ENCODE data around the gene ZNF22.

ZNF22 gene

GRCh38 chr10:44965651-44966097 is 35.0 kb upstream of the ZNF22 start:
- no peak for DNase-seq

DNA sequence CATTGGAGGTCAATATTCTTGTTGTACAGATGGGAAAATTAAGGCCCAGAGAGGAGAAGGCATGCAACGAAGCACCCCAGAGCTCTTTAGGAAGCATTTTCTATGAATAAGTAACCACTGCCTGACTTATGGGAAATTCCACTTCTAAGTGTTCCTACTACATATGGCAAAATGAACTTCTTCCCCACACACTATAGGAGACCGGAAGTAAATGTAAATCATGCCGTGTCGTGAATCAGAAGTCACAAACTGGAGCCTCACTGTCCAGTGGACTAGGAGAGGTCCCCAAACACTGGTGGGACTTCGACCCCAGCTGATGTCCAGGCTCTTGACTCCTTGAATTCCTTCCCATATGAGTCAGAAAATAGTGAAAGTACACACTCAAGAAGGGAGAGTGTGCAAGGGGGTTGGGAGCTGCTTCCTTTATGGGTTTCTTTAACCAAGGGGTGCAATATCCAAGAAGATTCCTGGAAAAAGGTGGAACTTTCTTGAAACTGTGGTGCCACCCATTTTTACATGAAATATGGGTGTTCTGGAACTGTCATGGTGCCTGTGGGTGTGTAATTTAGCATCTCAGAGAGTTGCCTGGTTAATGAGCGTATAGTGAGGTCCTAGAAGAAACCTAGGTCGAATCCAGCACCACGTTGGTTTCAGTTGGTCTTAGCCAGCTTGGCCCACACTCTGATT is 34.5 kb upstream of the ZNF22 start:
- no peak for DNase-seq

DNA sequence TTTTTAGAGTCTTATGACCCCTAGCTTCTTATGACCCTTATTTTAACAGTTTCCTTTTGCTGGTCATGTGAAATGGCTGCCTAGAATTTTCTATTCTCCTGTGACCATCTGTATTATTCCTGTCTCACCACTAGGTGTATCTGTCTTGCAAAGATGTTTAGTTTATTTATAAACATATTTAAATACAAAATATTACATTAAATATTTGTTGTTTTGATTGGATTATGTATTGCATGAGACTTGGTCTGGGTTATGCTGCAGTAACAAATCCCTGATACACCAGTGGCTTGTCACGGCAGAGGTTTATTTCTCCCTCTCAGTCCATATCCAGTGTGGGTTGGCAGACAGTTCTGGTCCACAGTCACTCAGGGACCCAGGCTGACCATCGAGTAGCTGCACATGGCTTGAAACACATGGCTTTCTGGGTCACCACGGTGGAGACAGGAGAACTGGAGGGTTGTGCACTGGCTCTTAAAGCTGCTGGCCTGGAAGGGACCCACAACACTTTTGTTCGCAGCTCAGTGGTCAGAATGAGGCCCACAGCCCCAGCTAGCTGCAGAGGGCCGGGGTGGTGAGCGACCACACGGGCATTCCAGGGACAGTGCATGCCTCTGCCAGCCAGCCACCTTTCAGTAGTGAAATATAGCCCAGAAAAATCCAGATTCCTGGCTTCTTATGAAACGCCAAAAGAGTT is 33.8 kb upstream of the ZNF22 start:
- DNase-seq: no peak

- no peak for DNase-seq
Measured at GRCh38 chr10:44967616-44968015, 33.1 kb upstream of the ZNF22 start.

- DNase-seq: peak; percentile 32
Measured at GRCh38 chr10:44968091-44968490, 32.6 kb upstream of the ZNF22 start.

- DNase-seq: peak; percentile 51
Measured at GRCh38 chr10:44968500-44969400, 32.0 kb upstream of the ZNF22 start.

GRCh38 chr10:44969854-44970253 is 30.9 kb upstream of the ZNF22 start:
- DNase-seq: no peak

DNA sequence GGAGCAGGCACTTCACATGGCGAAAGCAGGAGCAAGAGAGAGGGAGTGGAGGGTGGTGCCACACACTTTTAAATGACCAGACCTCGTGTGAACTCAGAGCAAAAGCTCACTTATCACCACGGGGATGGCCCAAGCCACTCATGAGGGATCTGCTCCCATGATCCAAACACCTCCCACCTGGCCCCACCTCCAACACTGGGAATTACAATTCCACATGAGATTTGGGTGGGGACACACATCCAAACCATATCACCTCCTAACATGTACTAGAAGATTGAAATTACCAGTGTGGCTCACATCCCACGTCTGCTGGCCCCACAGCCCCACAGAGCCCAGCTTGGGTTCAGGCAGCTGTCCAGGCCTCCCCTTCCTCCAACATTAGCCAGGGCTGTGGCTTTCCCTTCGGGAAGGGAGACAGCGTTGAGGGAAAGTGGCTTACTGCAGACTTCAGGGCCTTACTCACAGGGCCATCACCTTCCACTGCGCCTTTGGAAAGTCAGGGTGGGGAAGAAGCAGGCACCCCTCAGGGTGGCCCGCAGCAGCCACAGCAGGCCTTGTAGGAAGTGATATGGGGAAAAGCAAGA is 29.8 kb upstream of the ZNF22 start:
- DNase-seq: no peak

DNA sequence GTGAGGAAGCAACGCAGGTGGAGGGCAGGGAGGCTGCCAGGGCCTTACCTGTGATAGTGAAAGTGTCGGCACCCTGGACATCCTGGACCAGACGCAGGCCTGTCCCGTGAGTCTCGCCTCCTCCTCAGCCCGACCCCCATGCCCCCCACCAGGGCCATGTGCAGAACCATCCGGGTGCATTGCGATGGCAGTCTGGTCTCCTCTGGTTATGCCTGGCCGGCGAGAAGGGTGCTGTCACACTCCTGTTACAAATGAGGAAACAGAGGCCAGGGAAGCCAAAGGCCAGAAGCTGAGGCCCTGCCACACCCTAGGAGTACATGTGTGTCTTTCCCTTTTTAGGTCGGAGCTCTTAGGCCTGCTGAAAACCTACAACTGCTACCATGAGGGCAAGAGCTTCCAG is 29.3 kb upstream of the ZNF22 start:
- no peak for DNase-seq

DNA sequence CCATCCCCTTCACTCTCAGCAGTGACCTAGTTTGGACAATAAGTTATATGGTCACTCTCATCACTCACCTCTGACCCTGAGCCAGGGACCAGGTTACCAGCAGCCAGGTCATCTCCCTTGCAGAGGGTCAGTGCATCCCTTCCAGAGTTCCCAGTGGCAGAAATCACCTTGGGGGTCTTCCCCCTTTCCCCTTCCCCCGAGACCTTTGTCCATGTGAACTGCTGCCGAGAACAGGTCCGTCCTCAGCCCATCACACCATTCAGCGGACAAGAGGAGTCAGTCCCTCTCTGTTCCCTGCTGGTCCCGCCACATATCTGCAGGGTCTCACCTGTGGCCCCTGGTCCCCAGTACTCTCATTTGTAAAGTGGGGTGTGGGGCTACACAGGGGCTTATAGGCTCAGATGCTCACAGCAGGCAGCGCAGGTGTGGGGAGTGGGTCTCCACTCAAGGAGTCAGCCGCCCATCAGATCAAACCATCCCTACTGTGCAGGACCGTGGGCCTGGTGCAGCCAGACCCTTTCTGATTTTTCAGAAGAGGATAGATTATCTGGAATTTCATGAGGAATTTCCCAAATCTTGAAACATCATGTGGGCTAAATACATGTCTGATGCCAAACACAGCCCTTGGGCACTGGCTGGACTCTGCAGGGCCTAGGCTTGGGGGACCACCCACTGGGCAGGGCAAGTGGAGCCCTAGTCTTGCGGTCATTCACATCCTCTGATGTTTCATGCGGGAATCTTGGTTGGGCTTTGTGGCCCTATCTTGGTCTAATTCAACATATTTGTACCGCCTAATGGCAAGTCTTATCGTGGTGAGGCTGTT is 28.6 kb upstream of the ZNF22 start:
- no peak for DNase-seq

DNA sequence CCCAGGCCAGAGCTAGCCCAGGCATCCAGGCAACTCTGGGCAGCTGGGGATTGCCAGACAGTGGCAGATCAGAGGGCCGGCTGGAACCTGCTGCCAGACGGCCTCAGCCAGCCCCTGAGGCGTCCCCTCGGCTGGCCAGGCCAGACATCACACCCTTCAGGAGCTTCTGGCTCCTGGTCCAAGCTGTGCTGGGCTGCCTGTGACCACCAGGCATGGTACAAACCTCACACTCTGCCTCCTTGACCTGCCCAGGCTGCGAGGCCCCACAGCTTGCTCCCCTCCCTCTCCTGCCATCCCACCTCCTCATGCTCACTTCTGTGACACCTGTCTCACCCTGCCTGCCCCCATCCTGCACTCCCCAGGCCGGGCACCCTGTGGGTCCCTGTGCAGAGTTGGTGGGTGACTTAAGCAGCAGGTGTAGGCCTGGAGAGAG is 27.8 kb upstream of the ZNF22 start:
- DNase-seq: no peak

DNA sequence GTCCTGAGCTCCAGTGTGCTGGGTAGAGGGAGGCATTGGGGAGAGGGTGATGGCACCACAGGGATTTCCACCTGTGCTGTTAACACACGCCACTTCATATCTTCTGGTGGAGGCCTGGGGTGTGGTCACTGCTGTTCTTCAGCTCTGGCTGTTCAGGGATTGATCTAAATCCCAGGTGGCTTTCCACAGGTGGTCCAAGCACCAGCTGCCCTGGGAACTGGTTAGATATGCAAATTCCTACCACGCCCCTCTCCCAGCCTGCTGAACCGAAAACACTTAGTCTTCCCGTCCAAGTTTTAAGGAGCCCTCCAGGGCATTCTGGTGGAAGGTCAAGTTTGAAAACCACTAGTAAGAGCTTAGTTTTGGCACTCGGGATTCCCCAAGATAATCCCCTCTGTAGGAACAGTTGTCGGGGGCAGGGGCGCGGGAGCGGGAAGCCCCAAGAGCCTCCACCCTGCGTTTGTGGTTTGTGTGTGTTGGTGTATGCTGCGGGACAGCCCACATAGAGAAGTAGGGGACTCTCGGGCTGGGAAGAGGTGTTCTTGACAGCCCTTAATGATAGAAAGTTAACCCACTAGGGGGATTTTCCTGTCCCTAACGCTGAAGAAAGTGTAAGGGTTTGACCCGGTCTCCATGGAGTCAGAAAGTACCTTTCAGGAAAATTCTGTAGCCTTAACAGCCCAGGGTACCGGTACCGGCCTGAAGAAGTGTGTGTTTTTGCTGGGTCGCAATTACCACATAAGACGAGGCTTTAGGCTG is 27.2 kb upstream of the ZNF22 start:
- DNase-seq: no peak

DNA sequence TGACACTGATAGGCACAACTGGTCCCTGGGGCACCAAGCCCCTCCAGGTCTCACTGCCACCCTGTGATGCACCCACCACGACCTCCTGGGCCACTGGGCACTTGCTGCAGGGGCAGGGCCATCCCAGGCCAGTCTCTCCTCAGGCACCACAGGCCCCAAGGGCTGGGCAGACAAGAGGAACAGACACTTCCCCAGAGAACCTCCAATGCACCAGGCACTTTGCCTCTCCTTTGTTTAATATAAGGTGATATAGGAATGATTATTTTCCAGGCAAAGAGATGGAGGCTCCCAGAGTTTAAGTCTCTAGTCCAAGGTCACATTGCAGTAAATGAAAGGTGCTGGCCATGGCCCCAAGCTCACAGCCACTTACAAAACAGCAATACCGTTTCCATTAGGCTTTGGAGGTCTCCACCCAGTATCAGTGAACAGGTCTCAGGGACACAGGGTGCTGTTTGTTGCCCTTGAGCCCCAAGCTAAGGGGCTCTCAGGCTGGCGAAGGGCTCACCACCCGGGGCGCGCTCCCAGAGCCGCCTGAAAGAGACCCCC is 26.6 kb upstream of the ZNF22 start:
- DNase-seq: no peak

GRCh38 chr10:44974628-44975430 is 25.9 kb upstream of the ZNF22 start:
- DNase-seq: peak; percentile 71

- no peak for DNase-seq
Measured at GRCh38 chr10:44975431-44976331, 25.0 kb upstream of the ZNF22 start.

- no peak for DNase-seq
Measured at GRCh38 chr10:44976352-44977198, 24.1 kb upstream of the ZNF22 start.

- no peak for DNase-seq
Measured at GRCh38 chr10:44977287-44978212, 23.2 kb upstream of the ZNF22 start.

Data from CD4-positive, alpha-beta T cell treated with Interleukin-10 for 1 hour (primary cell).